ENCODE measurements around the gene SERPINE1.

DNA sequence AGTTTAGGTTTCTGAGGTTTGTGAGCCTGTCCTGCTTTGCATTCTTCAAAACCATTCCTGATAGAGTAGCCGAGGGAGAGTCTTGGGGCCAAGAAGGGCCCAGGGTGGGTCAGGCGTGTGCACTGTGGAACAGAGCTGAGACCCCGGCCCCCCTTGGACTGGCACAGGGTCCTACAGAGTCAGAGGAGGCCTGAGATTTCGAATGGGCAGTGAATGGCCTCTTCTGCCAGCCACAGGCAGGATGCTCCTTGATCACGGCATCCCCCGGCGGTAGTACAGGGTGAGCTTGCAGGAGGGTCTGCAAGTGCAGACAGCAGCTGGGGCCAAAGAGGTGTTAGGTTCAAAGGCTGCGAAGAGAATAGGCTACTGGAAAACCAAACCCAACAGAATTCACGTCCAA lies 37.0 kb upstream of the SERPINE1 start:
- TF ChIP-seq EZH2phosphoT487 (IDR thresholded peaks at IDR 0.05; ENCODE audit: insufficient read depth, low read depth) = no peak
- no peak for TF ChIP-seq EZH2 (IDR thresholded peaks at IDR 0.05; ENCODE audit: insufficient read depth, poor library complexity, severe bottlenecking)
